GM23338 (cell line): ENCODE measurements around the gene DGKD. TPM values are rescaled to one million over a fixed set of nuclear protein-coding genes. Genes with fewer than 3 reads are reported as not detected.

Source experiments
- ATAC-seq: fragments of 200-7000 bp; cut with Tn5 transposase; 3 replicates; pipeline ENCODE4 v1.9.1; 2020
- DNase-seq: peaks from one replicate; pipeline ENCODE4 v3.0.0-alpha.2; 2015; ENCODE audit warnings: low spot score
- H2AFZ ChIP-seq: fragments of 200-600 bp; sonication (generic); 2 replicates; pipeline ENCODE4 v1.8.0; 2016; ENCODE audit warnings: antibody characterized with exemption, mild to moderate bottlenecking, moderate library complexity
- H3F3A ChIP-seq: fragments of 200-600 bp; sonication (generic); replicated peaks from 2 replicates; pipeline ENCODE4 v1.8.0; 2017; ENCODE audit warnings: antibody characterized with exemption, mixed run types, low read depth
- H3K27ac ChIP-seq: fragments of 200-600 bp; sonication (generic); 2 replicates; pipeline ENCODE4 v1.6.1; 2016; ENCODE audit warnings: low read depth
- H3K27me3 ChIP-seq: fragments of 200-600 bp; sonication (generic); 2 replicates; pipeline ENCODE4 v1.8.0; 2016; ENCODE audit warnings: mild to moderate bottlenecking, mixed run types, moderate library complexity; ENCODE audit not compliant: insufficient read depth
- H3K36me3 ChIP-seq: fragments of 200-600 bp; sonication (generic); 2 replicates; pipeline ENCODE4 v1.8.0; 2016; ENCODE audit warnings: mild to moderate bottlenecking; ENCODE audit not compliant: insufficient read depth
- H3K4me1 ChIP-seq: fragments of 200-600 bp; sonication (generic); 2 replicates; pipeline ENCODE4 v1.8.0; 2016; ENCODE audit warnings: mild to moderate bottlenecking, moderate library complexity; ENCODE audit not compliant: insufficient read depth
- H3K4me2 ChIP-seq: fragments of 200-600 bp; sonication (generic); 2 replicates; pipeline ENCODE4 v1.7.1; 2017; ENCODE audit warnings: mixed run types
- H3K4me3 ChIP-seq: fragments of 200-600 bp; sonication (generic); 2 replicates; pipeline ENCODE4 v1.6.1; 2016; ENCODE audit warnings: mixed run types
- H3K79me2 ChIP-seq: fragments of 200-600 bp; sonication (generic); replicated peaks from 2 replicates; pipeline ENCODE4 v1.8.0; 2017; ENCODE audit warnings: mild to moderate bottlenecking; ENCODE audit not compliant: insufficient read depth
- H3K9me2 ChIP-seq: fragments of 200-600 bp; sonication (generic); 2 replicates; pipeline ENCODE4 v1.8.0; 2017; ENCODE audit not compliant: insufficient read depth
- H4K20me1 ChIP-seq: fragments of 200-600 bp; sonication (generic); replicated peaks from 2 replicates; pipeline ENCODE4 v1.8.0; 2017; ENCODE audit warnings: mild to moderate bottlenecking; ENCODE audit not compliant: insufficient read depth
- H3K27ac Mint-ChIP-seq: 2 replicates; pipeline ENCODE4 v1.8.0; 2020; ENCODE audit warnings: inconsistent platforms, mild to moderate bottlenecking, moderate library complexity, mixed read lengths
- H3K27me3 Mint-ChIP-seq: 3 replicates; pipeline ENCODE4 v1.8.0; 2022; ENCODE audit warnings: low read depth, mild to moderate bottlenecking, moderate library complexity, mixed read lengths, inconsistent platforms; ENCODE audit not compliant: insufficient read depth, poor library complexity
- H3K36me3 Mint-ChIP-seq: 3 replicates; pipeline ENCODE4 v1.8.0; 2021; ENCODE audit warnings: low read depth, mild to moderate bottlenecking, inconsistent platforms, moderate library complexity, mixed read lengths
- H3K4me1 Mint-ChIP-seq: 3 replicates; pipeline ENCODE4 v1.8.0; 2020; ENCODE audit warnings: mild to moderate bottlenecking, inconsistent platforms, mixed read lengths
- H3K4me3 Mint-ChIP-seq: 3 replicates; pipeline ENCODE4 v1.8.0; 2021; ENCODE audit warnings: moderate library complexity, mild to moderate bottlenecking, inconsistent platforms, mixed read lengths
- H3K9me3 Mint-ChIP-seq: 3 replicates; pipeline ENCODE4 v1.8.0; 2020; ENCODE audit warnings: moderate library complexity, mild to moderate bottlenecking, inconsistent platforms, mixed read lengths
- CREB1 ChIP-seq: fragments of 250-450 bp; sonication (Bioruptor Pico); IDR thresholded peaks from 2 replicates; pipeline ENCODE4 v1.5.0; 2020; ENCODE audit warnings: low read depth, mild to moderate bottlenecking, moderate library complexity
- EZH2 ChIP-seq: fragments of 200-600 bp; sonication (generic); IDR thresholded peaks from one replicate; pipeline ENCODE4 v1.8.0; 2017; ENCODE audit warnings: antibody characterized with exemption, mild to moderate bottlenecking, low read depth; ENCODE audit not compliant: unreplicated experiment
- EZH2phosphoT487 ChIP-seq: fragments of 200-600 bp; sonication (generic); IDR thresholded peaks from one replicate; pipeline ENCODE4 v1.8.1; 2018; ENCODE audit warnings: antibody characterized with exemption; ENCODE audit not compliant: unreplicated experiment
- JUNB ChIP-seq: IDR thresholded peaks from one replicate; pipeline ENCODE4 v1.6.1; 2016; ENCODE audit warnings: antibody characterized with exemption; ENCODE audit not compliant: unreplicated experiment
- NANOG ChIP-seq: IDR thresholded peaks from 2 replicates; pipeline ENCODE4 v1.6.1; 2016; ENCODE audit warnings: antibody characterized with exemption, borderline replicate concordance
- POLR2AphosphoS5 ChIP-seq: IDR thresholded peaks from 2 replicates; pipeline ENCODE4 v1.6.1; 2016; ENCODE audit warnings: antibody characterized with exemption, low read depth
- STAT1 ChIP-seq: IDR thresholded peaks from one replicate; pipeline ENCODE4 v1.6.1; 2016; ENCODE audit warnings: antibody characterized with exemption; ENCODE audit not compliant: unreplicated experiment
- ZNF114 ChIP-seq: fragments of 250-450 bp; sonication (Bioruptor Pico); IDR thresholded peaks from 2 replicates; pipeline ENCODE4 v1.5.0; 2020; ENCODE audit warnings: mild to moderate bottlenecking, moderate library complexity
- polyA plus RNA-seq: library from polyadenylated mRNA; unstranded; fragments of >200 nt; fragmentation: Nextera tagmentation; extraction: Ambion mirVana; gene quantifications from 2 replicates; pipeline ENCODE4 v1.2.1, GENCODE V29; 2016
- total RNA-seq: library from RNA; depleted of rRNA; stranded (reverse); fragments of >200 nt; shearing (Covaris generic); gene quantifications from 2 replicates; pipeline ENCODE4 v1.2.3, GENCODE V29; 2014
- TF ChIP-seq, protein P1 (sequence below): IDR thresholded peaks from 2 replicates; pipeline ENCODE4 v1.6.1; 2016; ENCODE audit warnings: antibody characterized with exemption
- TF ChIP-seq, protein P2 (sequence below): IDR thresholded peaks from one replicate; pipeline ENCODE4 v1.6.1; 2018; ENCODE audit warnings: antibody characterized with exemption; ENCODE audit not compliant: unreplicated experiment
- TF ChIP-seq, protein P3 (sequence below): fragments of 250-450 bp; sonication (Bioruptor Pico); IDR thresholded peaks from 2 replicates; pipeline ENCODE4 v1.5.0; 2020; ENCODE audit warnings: mild to moderate bottlenecking, moderate library complexity

Gene DGKD
- total and polyA plus RNA-seq, 2 experiments from 2014 or later, result 11.1 to 23.4 TPM

DNA sequence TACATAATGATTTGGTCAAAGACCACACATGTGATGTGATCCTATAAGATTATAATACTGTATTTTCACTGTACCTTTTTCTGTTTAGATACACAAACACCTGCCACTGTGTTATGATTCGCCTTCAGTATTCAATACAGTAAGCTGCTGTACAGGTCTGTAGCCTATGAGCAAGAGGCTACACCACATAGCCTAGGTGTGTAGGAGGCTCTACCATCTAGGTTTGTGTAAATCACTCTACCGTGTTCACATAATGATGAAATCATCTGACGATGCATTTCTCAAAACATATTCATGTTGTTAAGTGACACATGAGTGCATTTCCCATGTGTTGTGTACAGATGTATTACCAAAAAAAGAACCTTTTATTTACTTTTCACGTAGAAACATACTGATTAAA, 137.8 kb downstream of the DGKD start:
- no peaks in the 10 kb centered on the region for H3K27me3 Mint-ChIP-seq
- Histone ChIP-seq H4K20me1 (no peaks in the 10 kb centered on the region), H3K9me2 (no peaks in the 10 kb centered on the region), H3K36me3 (no peaks in the 10 kb centered on the region), H3F3A (no peaks in the 10 kb centered on the region), H3K79me2 (no peaks in the 10 kb centered on the region), H3K4me1 (no peaks in the 10 kb centered on the region), H3K4me2 (no peak overlapping the region), H3K27ac (no peak overlapping the region), H2AFZ (no peak overlapping the region), H3K27me3 (no peaks in the 10 kb centered on the region), H3K4me3 (no peak overlapping the region)
- no peak for ATAC-seq
- H3K4me3 Mint-ChIP-seq, result no peak overlapping the region
- no peak for DNase-seq
- TF ChIP-seq CREB1 (CRISPR knock-in tag) (no peak), POLR2AphosphoS5 (no peak), EZH2phosphoT487 (no peak)
- TF ChIP-seq, protein P1, sequence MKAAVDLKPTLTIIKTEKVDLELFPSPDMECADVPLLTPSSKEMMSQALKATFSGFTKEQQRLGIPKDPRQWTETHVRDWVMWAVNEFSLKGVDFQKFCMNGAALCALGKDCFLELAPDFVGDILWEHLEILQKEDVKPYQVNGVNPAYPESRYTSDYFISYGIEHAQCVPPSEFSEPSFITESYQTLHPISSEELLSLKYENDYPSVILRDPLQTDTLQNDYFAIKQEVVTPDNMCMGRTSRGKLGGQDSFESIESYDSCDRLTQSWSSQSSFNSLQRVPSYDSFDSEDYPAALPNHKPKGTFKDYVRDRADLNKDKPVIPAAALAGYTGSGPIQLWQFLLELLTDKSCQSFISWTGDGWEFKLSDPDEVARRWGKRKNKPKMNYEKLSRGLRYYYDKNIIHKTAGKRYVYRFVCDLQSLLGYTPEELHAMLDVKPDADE, result no peak
- no peaks in the 10 kb centered on the region; the same call in 2 of the 3 replicates for H3K36me3 Mint-ChIP-seq
- no peak overlapping the region for H3K27ac Mint-ChIP-seq
- H3K4me1 Mint-ChIP-seq, result peaks cover under 1% of the 10 kb centered on the region; the same call in 1 of the 3 replicates
- no peaks in the 10 kb centered on the region for H3K9me3 Mint-ChIP-seq

DNA sequence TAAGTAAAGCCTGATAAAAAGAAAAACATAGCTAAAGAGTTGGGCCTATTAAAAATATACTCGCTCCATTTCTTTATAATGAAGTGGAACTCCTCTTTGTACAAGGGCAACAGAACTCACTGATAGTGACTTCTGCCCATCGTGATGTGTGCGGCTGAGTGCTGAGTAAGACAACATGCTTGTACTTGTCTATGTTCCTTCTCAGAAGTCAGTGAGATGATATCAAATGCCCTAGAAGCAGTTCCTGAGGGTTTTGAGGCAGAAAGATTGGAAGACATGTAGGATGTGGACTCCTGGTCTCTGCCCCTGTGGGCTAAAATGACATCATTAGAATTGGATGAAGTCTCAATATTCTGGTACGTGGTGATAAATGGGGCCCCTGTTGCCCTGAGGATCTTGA, 138.5 kb downstream of the DGKD start:
- no peak overlapping the region for H3K4me3 Mint-ChIP-seq
- TF ChIP-seq, protein P2, sequence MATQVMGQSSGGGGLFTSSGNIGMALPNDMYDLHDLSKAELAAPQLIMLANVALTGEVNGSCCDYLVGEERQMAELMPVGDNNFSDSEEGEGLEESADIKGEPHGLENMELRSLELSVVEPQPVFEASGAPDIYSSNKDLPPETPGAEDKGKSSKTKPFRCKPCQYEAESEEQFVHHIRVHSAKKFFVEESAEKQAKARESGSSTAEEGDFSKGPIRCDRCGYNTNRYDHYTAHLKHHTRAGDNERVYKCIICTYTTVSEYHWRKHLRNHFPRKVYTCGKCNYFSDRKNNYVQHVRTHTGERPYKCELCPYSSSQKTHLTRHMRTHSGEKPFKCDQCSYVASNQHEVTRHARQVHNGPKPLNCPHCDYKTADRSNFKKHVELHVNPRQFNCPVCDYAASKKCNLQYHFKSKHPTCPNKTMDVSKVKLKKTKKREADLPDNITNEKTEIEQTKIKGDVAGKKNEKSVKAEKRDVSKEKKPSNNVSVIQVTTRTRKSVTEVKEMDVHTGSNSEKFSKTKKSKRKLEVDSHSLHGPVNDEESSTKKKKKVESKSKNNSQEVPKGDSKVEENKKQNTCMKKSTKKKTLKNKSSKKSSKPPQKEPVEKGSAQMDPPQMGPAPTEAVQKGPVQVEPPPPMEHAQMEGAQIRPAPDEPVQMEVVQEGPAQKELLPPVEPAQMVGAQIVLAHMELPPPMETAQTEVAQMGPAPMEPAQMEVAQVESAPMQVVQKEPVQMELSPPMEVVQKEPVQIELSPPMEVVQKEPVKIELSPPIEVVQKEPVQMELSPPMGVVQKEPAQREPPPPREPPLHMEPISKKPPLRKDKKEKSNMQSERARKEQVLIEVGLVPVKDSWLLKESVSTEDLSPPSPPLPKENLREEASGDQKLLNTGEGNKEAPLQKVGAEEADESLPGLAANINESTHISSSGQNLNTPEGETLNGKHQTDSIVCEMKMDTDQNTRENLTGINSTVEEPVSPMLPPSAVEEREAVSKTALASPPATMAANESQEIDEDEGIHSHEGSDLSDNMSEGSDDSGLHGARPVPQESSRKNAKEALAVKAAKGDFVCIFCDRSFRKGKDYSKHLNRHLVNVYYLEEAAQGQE, result no peak
- TF ChIP-seq STAT1 (no peak), JUNB (no peak), ZNF114 (no peak), EZH2 (no peak), POLR2AphosphoS5 (no peak), CREB1 (CRISPR knock-in tag) (no peak), NANOG (no peak)
- TF ChIP-seq, protein P3, sequence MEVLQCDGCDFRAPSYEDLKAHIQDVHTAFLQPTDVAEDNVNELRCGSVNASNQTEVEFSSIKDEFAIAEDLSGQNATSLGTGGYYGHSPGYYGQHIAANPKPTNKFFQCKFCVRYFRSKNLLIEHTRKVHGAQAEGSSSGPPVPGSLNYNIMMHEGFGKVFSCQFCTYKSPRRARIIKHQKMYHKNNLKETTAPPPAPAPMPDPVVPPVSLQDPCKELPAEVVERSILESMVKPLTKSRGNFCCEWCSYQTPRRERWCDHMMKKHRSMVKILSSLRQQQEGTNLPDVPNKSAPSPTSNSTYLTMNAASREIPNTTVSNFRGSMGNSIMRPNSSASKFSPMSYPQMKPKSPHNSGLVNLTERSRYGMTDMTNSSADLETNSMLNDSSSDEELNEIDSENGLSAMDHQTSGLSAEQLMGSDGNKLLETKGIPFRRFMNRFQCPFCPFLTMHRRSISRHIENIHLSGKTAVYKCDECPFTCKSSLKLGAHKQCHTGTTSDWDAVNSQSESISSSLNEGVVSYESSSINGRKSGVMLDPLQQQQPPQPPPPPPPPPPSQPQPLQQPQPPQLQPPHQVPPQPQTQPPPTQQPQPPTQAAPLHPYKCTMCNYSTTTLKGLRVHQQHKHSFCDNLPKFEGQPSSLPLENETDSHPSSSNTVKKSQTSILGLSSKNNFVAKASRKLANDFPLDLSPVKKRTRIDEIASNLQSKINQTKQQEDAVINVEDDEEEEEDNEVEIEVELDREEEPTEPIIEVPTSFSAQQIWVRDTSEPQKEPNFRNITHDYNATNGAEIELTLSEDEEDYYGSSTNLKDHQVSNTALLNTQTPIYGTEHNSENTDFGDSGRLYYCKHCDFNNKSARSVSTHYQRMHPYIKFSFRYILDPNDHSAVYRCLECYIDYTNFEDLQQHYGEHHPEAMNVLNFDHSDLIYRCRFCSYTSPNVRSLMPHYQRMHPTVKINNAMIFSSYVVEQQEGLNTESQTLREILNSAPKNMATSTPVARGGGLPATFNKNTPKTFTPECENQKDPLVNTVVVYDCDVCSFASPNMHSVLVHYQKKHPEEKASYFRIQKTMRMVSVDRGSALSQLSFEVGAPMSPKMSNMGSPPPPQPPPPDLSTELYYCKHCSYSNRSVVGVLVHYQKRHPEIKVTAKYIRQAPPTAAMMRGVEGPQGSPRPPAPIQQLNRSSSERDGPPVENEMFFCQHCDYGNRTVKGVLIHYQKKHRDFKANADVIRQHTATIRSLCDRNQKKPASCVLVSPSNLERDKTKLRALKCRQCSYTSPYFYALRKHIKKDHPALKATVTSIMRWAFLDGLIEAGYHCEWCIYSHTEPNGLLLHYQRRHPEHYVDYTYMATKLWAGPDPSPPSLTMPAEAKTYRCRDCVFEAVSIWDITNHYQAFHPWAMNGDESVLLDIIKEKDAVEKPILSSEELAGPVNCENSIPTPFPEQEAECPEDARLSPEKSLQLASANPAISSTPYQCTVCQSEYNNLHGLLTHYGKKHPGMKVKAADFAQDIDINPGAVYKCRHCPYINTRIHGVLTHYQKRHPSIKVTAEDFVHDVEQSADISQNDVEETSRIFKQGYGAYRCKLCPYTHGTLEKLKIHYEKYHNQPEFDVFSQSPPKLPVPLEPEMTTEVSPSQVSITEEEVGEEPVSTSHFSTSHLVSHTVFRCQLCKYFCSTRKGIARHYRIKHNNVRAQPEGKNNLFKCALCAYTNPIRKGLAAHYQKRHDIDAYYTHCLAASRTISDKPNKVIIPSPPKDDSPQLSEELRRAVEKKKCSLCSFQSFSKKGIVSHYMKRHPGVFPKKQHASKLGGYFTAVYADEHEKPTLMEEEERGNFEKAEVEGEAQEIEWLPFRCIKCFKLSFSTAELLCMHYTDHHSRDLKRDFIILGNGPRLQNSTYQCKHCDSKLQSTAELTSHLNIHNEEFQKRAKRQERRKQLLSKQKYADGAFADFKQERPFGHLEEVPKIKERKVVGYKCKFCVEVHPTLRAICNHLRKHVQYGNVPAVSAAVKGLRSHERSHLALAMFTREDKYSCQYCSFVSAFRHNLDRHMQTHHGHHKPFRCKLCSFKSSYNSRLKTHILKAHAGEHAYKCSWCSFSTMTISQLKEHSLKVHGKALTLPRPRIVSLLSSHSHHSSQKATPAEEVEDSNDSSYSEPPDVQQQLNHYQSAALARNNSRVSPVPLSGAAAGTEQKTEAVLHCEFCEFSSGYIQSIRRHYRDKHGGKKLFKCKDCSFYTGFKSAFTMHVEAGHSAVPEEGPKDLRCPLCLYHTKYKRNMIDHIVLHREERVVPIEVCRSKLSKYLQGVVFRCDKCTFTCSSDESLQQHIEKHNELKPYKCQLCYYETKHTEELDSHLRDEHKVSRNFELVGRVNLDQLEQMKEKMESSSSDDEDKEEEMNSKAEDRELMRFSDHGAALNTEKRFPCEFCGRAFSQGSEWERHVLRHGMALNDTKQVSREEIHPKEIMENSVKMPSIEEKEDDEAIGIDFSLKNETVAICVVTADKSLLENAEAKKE (CRISPR knock-in tag), result no peak
- Histone ChIP-seq H4K20me1 (no peaks in the 10 kb centered on the region), H3K4me3 (no peak overlapping the region), H3K27ac (no peak overlapping the region), H3F3A (no peaks in the 10 kb centered on the region), H3K4me2 (no peak overlapping the region), H3K36me3 (no peaks in the 10 kb centered on the region), H3K4me1 (no peaks in the 10 kb centered on the region), H3K9me2 (no peaks in the 10 kb centered on the region), H3K27me3 (no peaks in the 10 kb centered on the region), H3K79me2 (no peaks in the 10 kb centered on the region), H2AFZ (no peak overlapping the region)
- ATAC-seq, result no peak
- no peak overlapping the region for H3K27ac Mint-ChIP-seq
- no peaks in the 10 kb centered on the region for H3K9me3 Mint-ChIP-seq
- DNase-seq, result no peak
- no peaks in the 10 kb centered on the region; the same call in 2 of the 3 replicates for H3K36me3 Mint-ChIP-seq
- H3K4me1 Mint-ChIP-seq, result peaks cover 4% of the 10 kb centered on the region; the same call in 2 of the 3 replicates
- H3K27me3 Mint-ChIP-seq, result no peaks in the 10 kb centered on the region
